GM12892 (cell line): Measurements from ENCODE around the gene TMEM273.

Experiments
- POLR2A ChIP-seq: IDR thresholded peaks from 2 replicates; pipeline ENCODE4 v1.6.1; 2011; ENCODE audit warnings: low read depth, low read length, control low read depth
- POLR2AphosphoS5 ChIP-seq: IDR thresholded peaks from 2 replicates; pipeline ENCODE4 v1.6.1; 2011; ENCODE audit warnings: low read depth, low read length, control low read depth
- TAF1 ChIP-seq: IDR thresholded peaks from 2 replicates; pipeline ENCODE4 v1.6.1; 2011; ENCODE audit warnings: low read depth, mild to moderate bottlenecking, control low read depth, low read length, borderline replicate concordance

DNA sequence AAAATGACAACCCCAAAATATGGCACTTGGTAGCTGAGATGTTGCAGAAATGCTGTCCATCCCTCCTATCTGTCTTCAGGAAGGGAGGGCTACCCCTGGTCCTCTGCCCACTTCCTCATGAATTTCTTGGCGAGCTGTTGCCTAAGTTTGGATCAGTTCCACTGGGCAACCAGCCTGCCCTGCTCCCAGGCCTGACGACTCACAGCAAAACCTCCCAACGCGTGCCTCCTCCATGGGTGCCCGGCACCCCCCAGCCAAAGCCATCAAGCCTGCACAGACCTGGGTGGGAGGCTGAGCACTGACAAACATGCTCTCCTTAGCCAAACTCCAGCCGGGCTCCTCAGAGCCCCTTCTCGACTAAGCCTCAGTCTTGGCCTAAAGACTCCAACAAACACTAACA is 81.7 kb downstream of the TMEM273 start:
- TF ChIP-seq POLR2AphosphoS5: no peak
- no peak for TF ChIP-seq TAF1
- no peak for TF ChIP-seq POLR2A
